ENCODE results near the gene ATOSA.

ATOSA gene

GRCh38 chr15:52679232-52680040 lies at the start of gene ATOSA:
TSS of gene ATOSA (minus strand) at chr15:52679388. CDS start at chr15:52678021, 1,367 bp downstream.
- DNase-seq = peak; percentile 26

GRCh38 chr15:52728899-52729298 lies 49.7 kb upstream of the ATOSA start:
- DNase-seq = no peak

GRCh38 chr15:52727815-52728214 lies 48.6 kb upstream of the ATOSA start:
- DNase-seq = no peak

- DNase-seq = no peak
Measured at GRCh38 chr15:52726195-52726594, 47.0 kb upstream of the ATOSA start.

GRCh38 chr15:52718551-52718950 lies 39.4 kb upstream of the ATOSA start:
- no peak for DNase-seq

GRCh38 chr15:52717924-52718323 lies 38.7 kb upstream of the ATOSA start:
- DNase-seq = no peak

- no peak for DNase-seq
Measured at GRCh38 chr15:52717481-52717880, 38.3 kb upstream of the ATOSA start.

- DNase-seq = no peak
Measured at GRCh38 chr15:52716536-52716935, 37.3 kb upstream of the ATOSA start.

GRCh38 chr15:52715411-52715810 lies 36.2 kb upstream of the ATOSA start:
- DNase-seq = no peak

GRCh38 chr15:52714968-52715367 lies 35.8 kb upstream of the ATOSA start:
- no peak for DNase-seq

- no peak for DNase-seq
Measured at GRCh38 chr15:52710708-52711389, 31.7 kb upstream of the ATOSA start.

GRCh38 chr15:52710050-52710707 lies 31.0 kb upstream of the ATOSA start:
- no peak for DNase-seq

- no peak for DNase-seq
Measured at GRCh38 chr15:52709187-52709981, 30.2 kb upstream of the ATOSA start.

GRCh38 chr15:52706091-52706490 lies 26.9 kb upstream of the ATOSA start:
- no peak for DNase-seq

- no peak for DNase-seq
Measured at GRCh38 chr15:52702390-52702789, 23.2 kb upstream of the ATOSA start.

GRCh38 chr15:52699457-52699856 lies 20.3 kb upstream of the ATOSA start:
- DNase-seq = peak; percentile 28

- DNase-seq = no peak
Measured at GRCh38 chr15:52698514-52698913, 19.3 kb upstream of the ATOSA start.

GRCh38 chr15:52697051-52697450 lies 17.9 kb upstream of the ATOSA start:
- no peak for DNase-seq

- DNase-seq = no peak
Measured at GRCh38 chr15:52695154-52695553, 16.0 kb upstream of the ATOSA start.

- no peak for DNase-seq
Measured at GRCh38 chr15:52689562-52689961, 10.4 kb upstream of the ATOSA start.

GRCh38 chr15:52683580-52683979 lies 4.4 kb upstream of the ATOSA start:
- no peak for DNase-seq

GRCh38 chr15:52682781-52683180 lies 3.6 kb upstream of the ATOSA start:
- DNase-seq = no peak

- DNase-seq = no peak
Measured at GRCh38 chr15:52682200-52682599, 3.0 kb upstream of the ATOSA start.
